HG02571 (cell line): Measurements from ENCODE around the gene DISC1.

ENCODE experiments used
- ATAC-seq: cut with Tn5 transposase; IDR thresholded peaks from one replicate; pipeline ENCODE4 v1.9.1; 2021; ENCODE audit warnings: mild to moderate bottlenecking, moderate library complexity; ENCODE audit not compliant: unreplicated experiment

DISC1 gene

DNA sequence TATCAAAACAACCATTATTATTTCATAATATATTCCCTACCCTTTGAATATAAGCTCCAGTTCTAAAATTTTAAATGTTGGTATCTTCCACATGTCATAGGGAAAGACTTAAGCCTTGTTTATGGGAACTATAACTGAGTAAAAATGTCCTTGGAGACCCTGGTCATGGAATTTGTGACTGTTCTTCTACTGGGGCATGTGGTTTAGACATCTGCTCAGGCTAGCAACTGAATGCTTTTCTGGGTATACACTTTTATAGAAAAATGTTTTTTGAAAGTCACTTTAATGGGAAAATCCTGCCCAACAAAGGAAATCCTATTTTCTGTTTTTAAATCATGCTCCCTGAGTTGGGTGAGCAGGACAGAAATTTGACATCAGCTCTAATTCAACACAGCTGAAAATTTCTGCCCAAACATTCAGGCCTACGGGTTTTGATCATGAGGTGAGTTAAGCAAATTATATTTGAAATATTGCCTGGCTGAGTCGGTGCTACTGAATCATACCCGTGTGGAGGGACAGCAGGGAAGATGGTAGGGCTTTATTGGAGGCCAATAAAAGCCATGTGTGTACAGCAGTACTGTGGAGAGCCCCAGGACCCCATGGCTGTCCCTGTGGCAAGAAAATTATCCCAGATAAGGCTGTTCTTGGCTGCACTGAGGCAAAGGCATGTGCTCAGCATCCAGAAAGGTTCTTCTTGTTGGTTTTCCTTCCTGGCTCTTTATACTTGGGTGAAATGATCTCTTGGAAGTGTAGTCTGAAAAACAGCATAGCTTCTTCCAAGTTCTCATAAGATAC, 391.8 kb downstream of the DISC1 start:
- ATAC-seq = no peak

- ATAC-seq = no peak
Observed at GRCh38 chr1:232019026-232019340, 392.4 kb downstream of the DISC1 start.

DNA sequence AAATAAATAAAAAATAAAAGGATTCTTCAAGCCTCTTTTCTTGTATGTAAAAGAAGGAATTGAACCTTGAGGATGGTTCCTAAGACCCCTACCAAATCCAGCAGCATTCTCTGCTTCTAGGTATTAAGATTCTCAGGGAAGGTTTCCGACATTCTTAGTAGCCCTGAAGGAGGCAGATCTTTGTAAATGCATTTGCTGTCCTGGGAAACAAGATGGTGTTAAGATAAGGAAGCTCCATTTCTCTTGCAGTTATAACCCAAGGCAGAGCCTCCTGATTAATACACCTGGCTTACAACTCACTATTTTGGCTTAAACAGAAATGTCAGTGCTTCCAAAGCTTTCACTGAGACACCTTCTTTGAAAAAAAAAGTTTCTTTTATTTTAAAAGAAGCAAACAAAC, 393.8 kb downstream of the DISC1 start:
- no peak for ATAC-seq

GRCh38 chr1:232029315-232029714, 402.7 kb downstream of the DISC1 start:
- ATAC-seq = no peak

GRCh38 chr1:232031156-232031555, 404.6 kb downstream of the DISC1 start:
- no peak for ATAC-seq

- no peak for ATAC-seq
Observed at GRCh38 chr1:232033285-232033684, 406.7 kb downstream of the DISC1 start.

- no peak for ATAC-seq
Observed at GRCh38 chr1:232034556-232034955, 408.0 kb downstream of the DISC1 start.

DNA sequence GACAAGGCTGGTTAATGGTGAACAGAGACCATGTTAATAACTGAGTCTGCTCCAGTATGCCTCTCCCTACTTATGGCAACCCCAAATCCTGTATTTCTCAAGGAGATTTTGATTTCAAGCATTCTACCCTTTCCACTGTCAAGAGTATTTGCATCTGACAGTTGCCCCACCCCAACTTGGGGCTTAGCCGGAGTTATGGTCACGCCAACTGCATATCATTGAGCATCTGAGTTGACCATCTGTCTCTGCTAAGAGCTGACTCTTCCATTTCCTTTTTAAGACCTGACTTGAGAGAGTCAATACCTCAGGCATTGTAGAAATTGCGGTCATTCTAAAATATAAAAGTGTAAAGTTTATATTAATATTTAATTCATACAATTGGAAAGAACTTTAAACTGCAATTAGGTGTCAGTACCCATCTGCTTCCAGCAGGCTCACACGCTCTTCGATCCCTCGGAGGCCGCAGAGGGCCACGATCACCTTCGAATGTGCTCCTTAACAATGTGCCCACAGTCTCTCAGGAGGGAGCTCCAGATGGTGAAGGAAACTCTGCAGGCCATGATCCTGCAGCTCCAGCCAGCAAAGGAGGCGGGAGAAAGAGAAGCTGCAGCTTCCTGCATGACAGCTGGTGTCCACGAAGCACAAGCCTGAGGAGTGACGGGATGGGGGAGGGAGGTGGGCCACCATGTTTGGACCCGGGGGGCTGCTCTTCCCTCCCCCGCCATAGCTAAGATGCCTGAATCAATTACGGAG, 409.8 kb downstream of the DISC1 start:
- ATAC-seq = no peak

- no peak for ATAC-seq
Observed at GRCh38 chr1:232037774-232038388, 411.3 kb downstream of the DISC1 start.

- ATAC-seq = no peak
Observed at GRCh38 chr1:232038706-232039677, 412.4 kb downstream of the DISC1 start.

DNA sequence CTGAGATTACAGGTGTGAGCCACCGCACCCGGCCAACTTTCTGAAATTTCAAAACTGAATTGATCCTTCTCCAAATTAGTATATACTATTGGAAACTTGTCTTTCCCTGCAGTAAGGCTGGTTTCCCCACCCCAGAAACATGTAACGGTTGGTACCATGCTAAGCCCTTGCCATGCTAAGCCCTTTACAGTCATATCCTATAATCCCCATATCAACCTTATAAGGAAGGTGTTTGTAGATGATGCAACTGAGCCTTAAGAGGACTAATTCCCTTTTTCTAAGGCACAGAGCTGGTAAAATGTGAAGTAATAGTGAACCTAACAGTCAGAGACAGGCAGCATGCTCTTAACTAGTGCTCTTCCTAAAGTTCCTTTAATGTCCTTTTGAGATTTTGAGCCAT, 413.7 kb downstream of the DISC1 start:
- ATAC-seq = no peak

- no peak for ATAC-seq
Observed at GRCh38 chr1:232044728-232045127, 418.1 kb downstream of the DISC1 start.

GRCh38 chr1:232045139-232045994, 418.8 kb downstream of the DISC1 start:
- no peak for ATAC-seq

DNA sequence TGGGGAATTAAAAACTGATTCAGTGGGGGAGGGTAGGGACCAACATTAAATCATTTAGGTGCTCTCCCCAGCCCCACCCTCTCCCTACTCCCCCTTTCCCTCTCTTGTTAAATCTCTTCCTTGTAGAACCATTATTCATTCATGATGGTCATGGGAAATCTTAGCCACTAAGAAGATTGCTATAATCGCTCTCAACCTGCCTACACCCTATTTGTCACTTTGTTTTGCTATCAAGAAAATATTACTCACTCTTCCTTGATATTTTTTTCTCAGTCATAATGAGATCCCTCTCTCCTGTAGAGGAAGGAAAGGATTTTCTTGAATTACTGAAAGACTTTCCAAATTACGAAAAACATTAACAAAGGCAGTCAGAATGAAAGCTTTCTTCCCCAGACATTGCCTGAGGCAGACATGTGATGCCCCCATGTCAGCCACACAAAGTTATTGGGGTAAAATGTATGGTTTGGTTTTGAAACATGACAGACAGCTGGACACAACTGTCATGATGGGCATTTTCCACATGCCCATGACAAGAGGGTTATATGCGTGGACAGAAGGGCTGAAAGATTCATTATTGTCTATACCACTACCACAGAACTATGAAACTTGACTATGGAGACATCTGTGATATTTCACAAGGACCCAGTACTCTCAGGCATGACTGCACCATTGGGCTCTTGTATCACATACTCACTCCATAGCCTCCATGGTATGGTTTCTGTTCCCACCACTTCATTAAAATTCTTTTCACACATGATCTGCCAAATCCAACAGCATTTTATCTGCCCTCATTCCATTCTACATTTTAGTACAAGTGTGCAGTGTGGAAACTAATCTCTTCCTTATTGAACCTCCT, 420.1 kb downstream of the DISC1 start:
- ATAC-seq = no peak

- no peak for ATAC-seq
Observed at GRCh38 chr1:232047473-232047872, 420.9 kb downstream of the DISC1 start.

GRCh38 chr1:232048481-232048880, 421.9 kb downstream of the DISC1 start:
- ATAC-seq = no peak

GRCh38 chr1:232049335-232049734, 422.7 kb downstream of the DISC1 start:
- no peak for ATAC-seq

GRCh38 chr1:232057217-232057895, 430.8 kb downstream of the DISC1 start:
- no peak for ATAC-seq

DNA sequence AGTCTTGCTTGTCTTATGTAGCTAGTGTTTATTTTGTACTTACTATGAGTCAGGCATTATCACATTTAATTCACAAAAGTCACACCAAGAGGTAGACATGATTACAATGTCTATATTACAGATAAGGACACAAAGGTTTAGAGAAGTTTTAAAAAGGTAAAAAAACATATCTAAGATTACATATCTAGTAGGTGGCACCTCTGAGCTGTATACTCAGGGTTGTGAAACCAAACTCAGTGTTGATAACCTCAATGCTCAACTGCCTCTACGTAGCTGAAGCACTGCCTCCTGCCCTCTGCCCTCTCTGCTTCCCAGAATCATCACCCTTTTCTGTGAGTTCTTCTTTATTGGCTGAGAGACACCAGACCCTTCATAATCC, 431.3 kb downstream of the DISC1 start:
- no peak for ATAC-seq
